HG03103 (cell line): ENCODE results near the gene ARHGEF38.
A peak's percentile ranks its signal among the peaks of the same experiment; 100 is the strongest.
"Not testable (repeated sequence)": the region's sequence is repeated elsewhere in the genome, so short reads cannot be mapped to it uniquely, and the experiment has no call there.

Experiments
- ATAC-seq: cut with Tn5 transposase; IDR thresholded peaks from one replicate; pipeline ENCODE4 v1.9.1; 2021; ENCODE audit warnings: low read depth; ENCODE audit not compliant: unreplicated experiment

Gene ARHGEF38

DNA sequence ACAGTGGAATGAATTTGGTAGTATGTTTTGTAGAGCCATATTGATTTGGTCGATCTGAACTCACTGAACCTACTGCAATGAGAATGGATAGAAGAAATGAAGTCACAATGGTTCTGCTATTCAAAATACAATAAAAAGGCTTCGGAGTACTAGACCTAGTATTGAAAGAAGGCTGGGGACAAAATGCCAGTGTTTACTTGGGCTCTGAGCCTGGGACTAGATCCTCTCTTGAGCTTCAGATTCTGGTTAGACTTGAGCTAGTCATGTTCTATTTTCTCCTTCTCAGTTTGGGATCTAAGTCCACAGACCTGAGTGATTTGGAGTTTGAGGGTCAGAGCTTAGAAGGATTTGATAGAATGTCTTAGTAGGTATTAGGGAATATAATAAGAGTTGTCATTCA, 146.2 kb downstream of the ARHGEF38 start:
- no peak for ATAC-seq

GRCh38 chr4:105707782-105708180, 155.4 kb downstream of the ARHGEF38 start:
- no peak for ATAC-seq

DNA sequence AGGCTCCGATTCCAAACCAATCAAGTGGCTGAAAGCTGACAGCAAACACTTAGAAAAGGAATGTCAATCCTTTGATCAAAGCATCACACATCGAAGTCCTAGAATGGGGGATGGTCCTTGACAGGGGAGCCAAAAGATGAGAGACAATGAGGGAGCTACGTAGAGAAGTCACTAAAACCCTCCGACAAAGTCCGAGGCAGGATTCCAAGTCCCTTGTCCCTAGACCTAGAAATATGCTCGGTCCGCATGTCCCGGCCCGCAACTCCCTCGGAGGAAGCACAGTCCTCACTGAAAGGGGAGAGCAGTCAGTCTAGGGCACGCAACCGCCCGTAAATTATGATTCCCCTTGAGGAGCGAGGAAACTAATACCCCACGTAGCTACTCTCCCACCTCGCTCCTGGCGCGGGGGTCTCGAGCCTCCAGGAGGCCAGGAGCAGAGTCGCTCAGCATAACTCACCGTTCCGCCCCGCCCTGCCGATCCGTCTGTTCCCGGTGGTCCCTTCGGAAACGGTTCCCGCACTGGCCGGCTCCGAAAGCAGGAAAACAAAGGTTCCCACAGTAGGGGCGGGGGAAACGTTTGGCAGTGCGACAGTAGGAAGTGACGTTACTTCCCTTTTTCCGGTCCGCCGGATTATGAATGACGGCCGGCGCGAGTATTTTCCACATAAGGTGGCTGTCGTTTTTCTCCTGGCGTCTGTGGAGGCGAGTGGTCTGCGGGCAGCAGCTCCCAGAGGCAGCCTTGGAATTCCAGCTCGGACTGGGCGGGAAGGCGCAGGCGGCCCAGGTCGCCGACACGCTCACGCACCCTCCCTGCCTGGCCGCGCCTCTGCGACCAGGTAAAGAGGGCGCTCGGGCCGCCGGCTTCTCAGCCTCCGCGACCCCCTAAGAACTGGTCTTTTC, 156.0 kb downstream of the ARHGEF38 start, which contains the start of the genes GSTCD and INTS12:
TSS of gene GSTCD (plus strand) at position 604 of the 900 bp plus-strand sequence. CDS start 8,830 bp downstream, outside the sequence.
TSS of gene INTS12 (minus strand) at position 509 of the 900 bp plus-strand sequence. CDS start 8,684 bp downstream, outside the sequence.
- peak; percentile 75 for ATAC-seq

GRCh38 chr4:105709081-105709450, 156.6 kb downstream of the ARHGEF38 start:
- peak; percentile 30 for ATAC-seq

DNA sequence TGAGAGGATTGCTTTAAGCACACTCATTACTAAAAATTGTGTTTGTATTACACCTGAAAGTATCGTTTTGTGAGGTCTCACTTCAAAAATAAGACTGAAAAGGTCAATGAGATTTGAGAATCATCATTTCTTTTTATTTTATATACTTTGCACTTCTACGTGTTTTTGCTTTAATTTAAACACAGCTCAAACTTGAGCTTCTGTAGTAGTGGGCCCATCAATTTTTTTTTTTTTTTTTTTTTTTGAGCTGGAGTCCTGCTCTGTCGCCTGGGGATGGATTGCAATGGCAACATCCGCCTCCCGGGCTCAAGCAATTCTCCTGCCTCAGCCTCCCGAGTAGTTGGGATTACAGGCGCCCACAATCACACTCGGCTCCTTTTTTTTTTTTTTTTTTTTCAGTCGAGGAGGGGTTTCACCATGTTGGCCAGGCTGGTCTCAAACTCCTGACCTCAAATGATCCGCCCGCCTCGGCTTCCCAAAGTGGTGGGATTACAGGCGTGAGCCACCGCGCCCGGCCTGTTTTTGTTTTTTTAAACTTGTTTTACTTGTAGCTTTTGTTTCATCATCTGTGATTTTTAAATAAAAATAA, 157.7 kb downstream of the ARHGEF38 start:
- ATAC-seq, result no peak

DNA sequence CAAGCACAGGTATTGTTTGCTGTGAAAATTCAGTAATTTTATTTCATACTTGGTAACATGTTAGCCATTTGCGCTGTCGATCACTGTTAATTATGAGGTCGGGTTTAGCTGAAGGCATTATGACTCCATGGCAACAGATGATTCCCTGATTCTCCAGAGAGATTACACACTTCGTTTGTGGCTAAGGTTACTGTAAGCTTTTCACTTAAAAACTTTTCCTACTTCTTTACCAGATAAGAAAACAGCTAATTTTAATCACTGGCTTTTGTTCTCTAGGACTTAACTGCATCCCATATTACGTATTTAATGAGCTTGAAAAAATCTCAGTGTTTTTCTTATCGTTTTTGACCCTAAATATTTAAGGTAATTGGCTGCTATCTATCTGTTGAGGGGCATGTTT, 158.3 kb downstream of the ARHGEF38 start:
- no peak for ATAC-seq

DNA sequence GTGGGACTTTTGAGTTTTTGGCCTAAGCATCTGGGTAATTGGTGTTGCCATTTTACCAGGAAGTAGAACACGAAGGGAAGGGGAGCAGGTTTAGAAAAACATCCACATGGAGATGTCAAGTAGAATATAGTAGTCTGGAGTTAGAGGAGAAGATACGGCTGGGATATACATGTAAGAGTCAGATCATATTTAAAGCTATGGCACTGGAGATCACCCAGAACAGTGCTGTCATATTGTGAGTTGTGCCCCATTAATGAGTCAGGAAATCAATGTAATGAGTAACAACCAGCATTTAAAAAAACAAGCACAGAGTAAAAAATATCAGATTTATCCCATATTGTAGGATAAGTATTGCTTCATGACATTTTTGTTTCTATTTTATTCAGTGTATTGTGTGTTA, 160.3 kb downstream of the ARHGEF38 start:
- ATAC-seq, result no peak

DNA sequence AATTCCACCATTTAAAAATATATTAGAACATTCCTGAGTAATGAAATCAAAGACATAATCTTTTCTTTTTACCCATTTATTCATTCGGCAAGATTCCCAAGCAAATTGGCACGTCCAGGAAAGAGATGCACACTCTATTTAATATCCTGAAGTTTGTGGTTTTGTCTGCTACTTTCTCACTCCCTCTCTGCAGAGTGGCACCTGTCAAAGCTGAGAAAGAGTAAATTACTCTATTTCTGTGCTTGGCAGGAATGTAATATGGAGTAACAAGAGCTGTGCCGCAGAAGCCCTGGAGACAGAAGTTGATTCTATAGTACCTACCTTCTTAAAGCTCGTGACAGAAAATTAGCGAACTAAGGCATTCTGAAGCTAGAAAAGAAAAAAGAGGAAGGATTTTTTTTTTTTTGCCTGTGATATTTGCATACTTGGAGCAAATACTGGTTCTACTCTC, 161.7 kb downstream of the ARHGEF38 start:
- peak; percentile 58 for ATAC-seq

DNA sequence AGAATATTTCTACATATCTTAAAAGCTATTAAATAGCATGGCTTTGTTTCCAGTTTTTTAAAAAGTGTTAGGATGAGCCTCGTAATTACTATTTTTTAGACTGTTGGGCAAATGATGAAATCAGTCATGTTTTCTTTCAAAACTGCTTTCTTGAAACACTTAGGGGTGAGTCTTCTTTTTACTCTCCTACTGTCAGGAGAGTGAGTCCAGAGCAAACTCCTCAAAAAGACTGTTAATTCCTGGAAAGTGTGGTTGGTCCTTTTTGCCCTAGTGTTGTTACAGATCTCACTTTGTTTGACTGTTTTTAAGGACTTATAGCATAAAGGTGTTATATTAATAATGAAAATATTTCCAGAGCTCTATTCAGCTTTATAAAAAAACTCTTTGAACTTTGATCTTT, 162.5 kb downstream of the ARHGEF38 start:
- no peak for ATAC-seq

- no peak for ATAC-seq
Observed at GRCh38 chr4:105715692-105716278, 163.4 kb downstream of the ARHGEF38 start.

GRCh38 chr4:105719204-105719603, 166.8 kb downstream of the ARHGEF38 start:
- no peak for ATAC-seq

GRCh38 chr4:105725623-105726022, 173.2 kb downstream of the ARHGEF38 start:
- no peak for ATAC-seq

DNA sequence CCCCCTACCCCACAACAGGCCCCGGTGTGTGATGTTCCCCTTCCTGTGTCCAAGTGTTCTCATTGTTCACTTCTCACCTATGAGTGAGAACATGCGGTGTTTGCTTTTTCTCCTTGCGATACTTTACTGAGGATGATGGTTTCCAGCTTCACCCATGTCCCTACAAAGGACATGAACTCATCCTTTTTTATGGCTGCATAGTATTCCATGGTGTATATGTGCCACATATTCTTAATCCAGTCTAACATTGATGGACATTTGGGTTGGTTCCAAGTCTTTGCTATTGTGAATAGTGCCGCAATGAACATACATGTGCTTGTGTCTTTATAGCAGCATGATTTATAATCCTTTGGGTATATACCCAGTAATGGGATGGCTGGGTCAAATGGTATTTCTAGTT, 177.5 kb downstream of the ARHGEF38 start:
- ATAC-seq, result not testable (repeated sequence)
